ENCODE results near the gene FCMR.

The FCMR gene, protein sequence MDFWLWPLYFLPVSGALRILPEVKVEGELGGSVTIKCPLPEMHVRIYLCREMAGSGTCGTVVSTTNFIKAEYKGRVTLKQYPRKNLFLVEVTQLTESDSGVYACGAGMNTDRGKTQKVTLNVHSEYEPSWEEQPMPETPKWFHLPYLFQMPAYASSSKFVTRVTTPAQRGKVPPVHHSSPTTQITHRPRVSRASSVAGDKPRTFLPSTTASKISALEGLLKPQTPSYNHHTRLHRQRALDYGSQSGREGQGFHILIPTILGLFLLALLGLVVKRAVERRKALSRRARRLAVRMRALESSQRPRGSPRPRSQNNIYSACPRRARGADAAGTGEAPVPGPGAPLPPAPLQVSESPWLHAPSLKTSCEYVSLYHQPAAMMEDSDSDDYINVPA

DNA sequence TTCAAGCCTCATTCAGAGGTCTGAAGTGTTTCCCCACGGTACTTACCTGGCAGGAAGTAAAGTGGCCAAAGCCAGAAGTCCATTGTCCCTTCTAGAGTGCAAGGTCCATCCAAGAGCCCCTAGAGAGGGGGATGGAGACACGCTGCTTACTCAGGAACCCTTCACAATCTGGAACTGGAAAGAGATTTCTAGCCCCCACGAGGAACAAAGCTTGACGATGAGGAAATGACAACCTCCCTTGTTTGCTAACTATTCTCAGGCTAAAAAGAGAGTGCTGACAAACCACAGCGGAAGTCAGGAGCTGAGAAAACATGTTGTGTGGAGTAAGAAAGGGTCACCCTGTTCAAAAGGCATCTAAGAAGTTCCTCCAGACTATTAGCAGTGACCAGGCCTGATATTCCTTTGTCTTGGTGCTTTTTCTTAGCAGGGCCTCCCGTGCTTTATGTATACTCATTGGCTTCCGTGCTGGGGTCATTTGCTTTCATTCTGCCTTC, at the start of gene FCMR:
FCMR (minus strand) TSS at position 170 of the 494 bp plus-strand sequence; CDS start at position 83, 87 bp downstream.
- Mint-ChIP-seq H3K9me3 (no peaks in the 10 kb centered on the region), H3K36me3 (ENCODE audit: low read depth) (no peaks in the 10 kb centered on the region), H3K27me3 (ENCODE audit: low read depth) (peaks cover 7% of the 10 kb centered on the region), H3K27ac (no peak within 1 kb of the TSS), H3K4me3 (no peak within 1 kb of the TSS), H3K4me1 (no peaks in the 10 kb centered on the region)
- TF ChIP-seq, protein P1, sequence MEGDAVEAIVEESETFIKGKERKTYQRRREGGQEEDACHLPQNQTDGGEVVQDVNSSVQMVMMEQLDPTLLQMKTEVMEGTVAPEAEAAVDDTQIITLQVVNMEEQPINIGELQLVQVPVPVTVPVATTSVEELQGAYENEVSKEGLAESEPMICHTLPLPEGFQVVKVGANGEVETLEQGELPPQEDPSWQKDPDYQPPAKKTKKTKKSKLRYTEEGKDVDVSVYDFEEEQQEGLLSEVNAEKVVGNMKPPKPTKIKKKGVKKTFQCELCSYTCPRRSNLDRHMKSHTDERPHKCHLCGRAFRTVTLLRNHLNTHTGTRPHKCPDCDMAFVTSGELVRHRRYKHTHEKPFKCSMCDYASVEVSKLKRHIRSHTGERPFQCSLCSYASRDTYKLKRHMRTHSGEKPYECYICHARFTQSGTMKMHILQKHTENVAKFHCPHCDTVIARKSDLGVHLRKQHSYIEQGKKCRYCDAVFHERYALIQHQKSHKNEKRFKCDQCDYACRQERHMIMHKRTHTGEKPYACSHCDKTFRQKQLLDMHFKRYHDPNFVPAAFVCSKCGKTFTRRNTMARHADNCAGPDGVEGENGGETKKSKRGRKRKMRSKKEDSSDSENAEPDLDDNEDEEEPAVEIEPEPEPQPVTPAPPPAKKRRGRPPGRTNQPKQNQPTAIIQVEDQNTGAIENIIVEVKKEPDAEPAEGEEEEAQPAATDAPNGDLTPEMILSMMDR (IDR thresholded peaks at IDR 0.05; ENCODE audit: unreplicated experiment in 3 of 3), result no peak

DNA sequence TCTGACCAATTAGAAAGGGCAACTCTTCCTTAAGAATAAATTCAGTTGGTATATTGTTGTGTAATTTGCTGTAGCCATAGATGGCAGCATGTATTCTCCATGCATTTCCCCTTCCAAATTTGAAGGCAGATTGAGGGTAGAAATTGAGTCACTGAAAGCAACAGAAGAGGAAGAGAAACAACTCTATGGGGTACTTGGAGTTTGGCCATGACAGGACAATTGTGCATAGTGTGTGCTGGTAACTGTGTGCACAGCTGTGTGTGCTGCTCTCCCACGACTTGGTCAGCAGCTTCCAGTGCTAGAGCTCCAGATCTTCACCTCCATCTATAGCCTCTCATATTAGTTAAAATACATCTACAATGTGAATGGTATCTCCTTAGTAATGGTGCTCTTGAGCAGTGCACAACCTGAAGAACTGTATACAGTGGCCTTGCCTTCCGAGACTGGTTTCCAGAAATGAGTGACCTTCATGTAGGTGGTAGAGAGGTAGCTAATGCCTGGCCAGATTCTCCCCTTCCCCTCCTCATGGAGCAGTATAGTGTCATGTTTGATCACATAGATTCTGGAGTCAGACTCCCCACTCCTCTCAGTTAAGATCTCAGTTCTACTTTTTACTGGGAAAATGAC, 49.4 kb upstream of the FCMR start:
- Mint-ChIP-seq H3K27ac (peak overlapping the region in 1 of 3 experiments; percentile 8), H3K9me3 (no peaks in the 10 kb centered on the region), H3K4me1 (no peaks in the 10 kb centered on the region), H3K36me3 (ENCODE audit: low read depth) (no peaks in the 10 kb centered on the region), H3K4me3 (no peak overlapping the region), H3K27me3 (ENCODE audit: low read depth) (peaks cover 15% of the 10 kb centered on the region)
- TF ChIP-seq, protein P1 (IDR thresholded peaks at IDR 0.05; ENCODE audit: unreplicated experiment in 3 of 3), result no peak

DNA sequence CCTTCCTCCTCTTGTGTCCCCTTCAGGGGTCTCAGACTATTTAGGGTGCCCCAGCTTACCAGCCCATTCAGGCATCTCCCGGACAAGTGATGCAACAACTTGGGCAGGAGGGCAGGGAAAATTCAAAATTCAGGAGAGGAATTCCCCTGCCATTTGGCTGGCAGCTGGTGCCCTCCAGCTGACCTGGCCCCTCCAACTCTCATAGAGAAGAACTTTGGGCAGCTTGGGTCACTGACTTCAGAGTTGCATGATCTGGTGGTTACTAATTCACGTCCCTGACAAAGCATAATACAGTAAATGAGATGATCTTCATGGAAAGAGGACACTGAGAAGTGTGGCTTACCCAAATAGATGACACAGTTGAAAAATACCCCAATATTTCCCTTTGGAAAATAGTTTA, 48.7 kb upstream of the FCMR start, which contains the start of gene FCAMR:
FCAMR (minus strand) TSS at position 15 of the 400 bp plus-strand sequence. CDS start 335 bp downstream, outside the sequence.
- TF ChIP-seq, protein P1 (IDR thresholded peaks at IDR 0.05; ENCODE audit: unreplicated experiment in 3 of 3), result no peak
- peaks cover 15% of the 10 kb centered on the region for H3K27me3 Mint-ChIP-seq (ENCODE audit: low read depth)
- H3K9me3 Mint-ChIP-seq, result no peaks in the 10 kb centered on the region
- H3K4me3 Mint-ChIP-seq, result no peak within 1 kb of the TSS
- H3K36me3 Mint-ChIP-seq (ENCODE audit: low read depth), result no peaks in the 10 kb centered on the region
- H3K4me1 Mint-ChIP-seq, result no peaks in the 10 kb centered on the region
- H3K27ac Mint-ChIP-seq, result peak within 1 kb of the TSS in 2 of 3 experiments; percentile 8 to 80

DNA sequence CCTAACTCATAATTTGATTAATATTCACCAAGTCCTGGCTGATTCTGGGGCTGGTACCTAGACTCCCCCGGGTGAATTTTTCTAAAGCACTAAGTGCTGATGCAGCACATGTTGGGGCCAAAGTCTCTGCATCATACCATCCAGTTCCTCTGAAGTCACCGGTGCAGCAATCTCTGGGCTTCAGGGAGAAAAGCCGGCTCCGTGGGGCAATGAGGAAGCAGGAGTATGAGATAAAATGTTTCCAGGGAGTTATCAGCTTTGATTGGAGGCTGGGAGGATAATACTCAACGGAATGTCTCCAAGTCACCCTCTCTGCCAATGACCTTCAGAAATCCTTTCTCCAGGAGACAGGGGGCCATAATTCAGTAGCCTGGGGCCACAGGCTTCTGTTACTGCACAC, 47.3 kb upstream of the FCMR start:
- Mint-ChIP-seq H3K4me3 (no peak overlapping the region), H3K27me3 (ENCODE audit: low read depth) (peaks cover 15% of the 10 kb centered on the region), H3K9me3 (no peaks in the 10 kb centered on the region), H3K36me3 (ENCODE audit: low read depth) (no peaks in the 10 kb centered on the region), H3K4me1 (no peaks in the 10 kb centered on the region), H3K27ac (peak overlapping the region; percentile 28 to 84 (median 80))
- TF ChIP-seq, protein P1 (IDR thresholded peaks at IDR 0.05; ENCODE audit: unreplicated experiment in 3 of 3), result no peak

DNA sequence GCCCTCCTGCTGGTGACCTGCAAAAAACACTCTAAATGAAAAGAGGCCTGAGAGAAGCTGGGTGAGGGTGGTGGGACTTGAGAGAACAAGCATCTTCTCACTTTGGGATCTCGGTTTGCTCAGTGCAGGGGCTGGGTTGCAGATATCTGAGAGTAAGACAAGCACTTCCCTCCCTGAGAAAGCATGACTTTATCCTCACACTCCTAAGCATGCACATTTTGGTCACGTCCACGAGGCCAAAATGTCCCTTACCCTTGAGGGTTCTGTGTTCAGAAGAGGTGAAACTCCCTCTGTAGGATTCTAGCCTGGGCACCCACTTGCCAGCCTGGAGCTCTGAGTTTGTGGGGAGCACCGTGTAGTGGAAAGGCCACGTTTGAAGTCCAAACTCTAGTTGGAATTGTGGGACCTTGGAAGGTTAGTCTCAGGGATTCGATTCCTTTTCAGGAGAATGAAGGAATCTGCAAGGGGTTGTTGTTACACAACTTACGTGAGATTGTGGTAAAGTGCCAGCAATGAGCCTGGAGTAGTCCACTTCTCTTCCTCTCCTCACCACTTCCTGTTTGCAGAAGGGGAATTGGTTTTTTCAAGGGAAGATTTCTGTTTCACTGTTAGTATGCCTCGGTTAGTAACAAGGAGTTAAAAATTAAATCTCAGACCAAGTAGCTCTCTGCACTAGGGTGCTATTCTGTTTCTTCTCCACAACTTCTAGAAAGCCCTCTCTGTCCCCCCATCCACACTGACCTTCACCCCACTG, 45.5 kb upstream of the FCMR start:
- no peaks in the 10 kb centered on the region for H3K4me1 Mint-ChIP-seq
- peaks cover 12% of the 10 kb centered on the region for H3K27me3 Mint-ChIP-seq (ENCODE audit: low read depth)
- TF ChIP-seq, protein P1 (IDR thresholded peaks at IDR 0.05; ENCODE audit: unreplicated experiment in 3 of 3), result no peak
- H3K27ac Mint-ChIP-seq, result peak overlapping the region; percentile 47 to 62 (median 58)
- no peak overlapping the region for H3K4me3 Mint-ChIP-seq
- H3K36me3 Mint-ChIP-seq (ENCODE audit: low read depth), result no peaks in the 10 kb centered on the region
- no peaks in the 10 kb centered on the region for H3K9me3 Mint-ChIP-seq
